CD4-positive, alpha-beta T cell treated with Interleukin-15 for 4 hours (primary cell): ENCODE data around the gene IPO5.
"Not testable (repeated sequence)": the region's sequence is repeated elsewhere in the genome, so short reads cannot be mapped to it uniquely, and the experiment has no call there.

Experiments used
- DNase-seq: peaks from one replicate; pipeline ENCODE4 v3.0.0-alpha.2; 2020; ENCODE audit warnings: low spot score

The IPO5 gene

GRCh38 chr13:98014766-98015165 is 61.3 kb downstream of the IPO5 start:
- DNase-seq, result no peak

GRCh38 chr13:98018293-98018692 is 64.8 kb downstream of the IPO5 start:
- no peak for DNase-seq

GRCh38 chr13:98019186-98019585 is 65.7 kb downstream of the IPO5 start:
- DNase-seq, result no peak

- no peak for DNase-seq
These were observed 66.8 kb downstream of the IPO5 start for GRCh38 chr13:98020271-98020670.

- no peak for DNase-seq
These were observed 68.7 kb downstream of the IPO5 start for GRCh38 chr13:98022210-98022609.

- no peak for DNase-seq
These were observed 72.1 kb downstream of the IPO5 start for GRCh38 chr13:98025480-98026025.

- DNase-seq, result no peak
These were observed 73.0 kb downstream of the IPO5 start for GRCh38 chr13:98026457-98026857.

GRCh38 chr13:98032168-98032567 is 78.7 kb downstream of the IPO5 start:
- DNase-seq, result no peak

- no peak for DNase-seq
These were observed 80.1 kb downstream of the IPO5 start for GRCh38 chr13:98033277-98034247.

- DNase-seq, result no peak
These were observed 81.9 kb downstream of the IPO5 start for GRCh38 chr13:98035373-98035772.

- DNase-seq, result not testable (repeated sequence)
These were observed 83.3 kb downstream of the IPO5 start for GRCh38 chr13:98036564-98037302.

GRCh38 chr13:98039261-98039660 is 85.8 kb downstream of the IPO5 start:
- no peak for DNase-seq

- DNase-seq, result no peak
These were observed 86.5 kb downstream of the IPO5 start for GRCh38 chr13:98039964-98040363.

GRCh38 chr13:98041081-98041820 is 87.8 kb downstream of the IPO5 start:
- no peak for DNase-seq

- DNase-seq, result no peak
These were observed 90.8 kb downstream of the IPO5 start for GRCh38 chr13:98044301-98044700.

GRCh38 chr13:98047785-98048184 is 94.3 kb downstream of the IPO5 start:
- DNase-seq, result not testable (repeated sequence)

GRCh38 chr13:98048265-98048664 is 94.8 kb downstream of the IPO5 start:
- DNase-seq, result no peak

GRCh38 chr13:98050041-98050466 is 96.6 kb downstream of the IPO5 start:
- no peak for DNase-seq

GRCh38 chr13:98052412-98052811 is 98.9 kb downstream of the IPO5 start:
- DNase-seq, result no peak

GRCh38 chr13:98054301-98054700 is 100.8 kb downstream of the IPO5 start:
- no peak for DNase-seq

- no peak for DNase-seq
These were observed 102.1 kb downstream of the IPO5 start for GRCh38 chr13:98055623-98056022.

GRCh38 chr13:98056839-98057410 is 103.5 kb downstream of the IPO5 start:
- DNase-seq, result no peak
